B cell (primary cell): ENCODE data around the gene GATAD1. TPM values are rescaled to one million over a fixed set of nuclear protein-coding genes. Genes with fewer than 3 reads are reported as not detected.

ENCODE experiments used
- ATAC-seq: fragments of 200-7000 bp; cut with Tn5 transposase; one replicate; pipeline ENCODE4 v1.10.0; 2021; ENCODE audit warnings: low read depth, mild to moderate bottlenecking, moderate number of reproducible peaks, moderate library complexity
- CTCF ChIA-PET: fragments of 350-600 bp; sonication (Branson Sonifier 250); formaldehyde crosslinking; loops from one replicate; lab custom pipeline; 2021; ENCODE audit warnings: antibody characterized with exemption, inconsistent platforms; lab: Charles Lee
- POLR2A ChIA-PET: fragments of 350-600 bp; sonication (Branson Sonifier 250); formaldehyde crosslinking; loops from one replicate; lab custom pipeline; 2021; ENCODE audit warnings: antibody characterized with exemption; lab: Charles Lee
- DNase-seq: peaks from one replicate; pipeline ENCODE4 v3.0.0; 2013
- H2AFZ ChIP-seq: 2 replicates; pipeline ENCODE4 v1.6.1; 2012; ENCODE audit warnings: mild to moderate bottlenecking, low read depth, low read length; ENCODE audit not compliant: insufficient read depth, poor library complexity, severe bottlenecking
- H3K27ac ChIP-seq, 2 donors: 1 replicate in 1 of 2; 2 replicates in 1 of 2; pipeline ENCODE4 v1.5.1; 2012 to 2013; ENCODE audit warnings: low read length in 2 of 2, mild to moderate bottlenecking in 2 of 2, moderate library complexity in 1 of 2
- H3K27me3 ChIP-seq, 4 experiments: fragments of 200-600 bp in 1 of 4; sonication (generic) in 1 of 4; replicated peaks in 1 of 4; 1 replicate in 2 of 4; 2 replicates in 2 of 4; pipeline versions ENCODE4 v1.6.1 to v1.7.0; 2013 to 2016; ENCODE audit warnings: low read length in 3 of 4, mild to moderate bottlenecking in 2 of 4, mixed read lengths in 1 of 4, moderate library complexity in 1 of 4; ENCODE audit not compliant: insufficient read depth in 4 of 4, control insufficient read depth in 3 of 4; ENCODE audit errors: control extremely low read depth in 1 of 4
- H3K36me3 ChIP-seq, 2 experiments: replicated peaks in 1 of 2; 1 replicate in 1 of 2; 2 replicates in 1 of 2; pipeline versions ENCODE4 v1.6.1 to v1.7.1; 2013; ENCODE audit warnings: low read length in 1 of 2; ENCODE audit not compliant: insufficient read depth in 2 of 2, control insufficient read depth in 1 of 2; ENCODE audit errors: control extremely low read depth in 1 of 2, extremely low read depth in 1 of 2
- H3K4me1 ChIP-seq, 2 donors: fragments of 200-600 bp in 1 of 2; sonication (generic) in 1 of 2; 1 replicate in 1 of 2; 2 replicates in 1 of 2; pipeline versions ENCODE4 v1.5.1 to v1.6.1; 2013 to 2017; ENCODE audit warnings: low read length in 2 of 2; ENCODE audit not compliant: control insufficient read depth in 2 of 2, insufficient read depth in 2 of 2
- H3K4me2 ChIP-seq: replicated peaks from 2 replicates; pipeline ENCODE3; 2012; ENCODE audit warnings: mild to moderate bottlenecking, low read depth, low read length; ENCODE audit not compliant: poor library complexity, severe bottlenecking
- H3K4me3 ChIP-seq, 5 experiments: fragments of 200-600 bp in 1 of 5; sonication (generic) in 1 of 5; 1 replicate in 3 of 5; 2 replicates in 2 of 5; pipeline versions ENCODE4 v1.5.1 to v1.7.0; 2011 to 2016; ENCODE audit warnings: low read length in 4 of 5, mild to moderate bottlenecking in 4 of 5, low read depth in 2 of 5, control low read depth in 1 of 5, moderate library complexity in 1 of 5; ENCODE audit not compliant: insufficient read depth in 1 of 5; ENCODE audit errors: control extremely low read depth in 1 of 5, extremely low read depth in 1 of 5
- H3K79me2 ChIP-seq: fragments of 200-600 bp; sonication (generic); one replicate; pipeline ENCODE4 v1.6.0; 2016; ENCODE audit warnings: low read length; ENCODE audit not compliant: control insufficient read depth, insufficient read depth
- H3K9ac ChIP-seq: fragments of 200-600 bp; sonication (generic); 2 replicates; pipeline ENCODE4 v1.6.1; 2017; ENCODE audit warnings: mild to moderate bottlenecking, low read length, moderate library complexity
- H3K9me3 ChIP-seq, 3 donors: one replicate each; pipeline versions ENCODE4 v1.6.1 to v1.7.1; 2013; ENCODE audit warnings: low read length in 2 of 3; ENCODE audit not compliant: control insufficient read depth in 2 of 3, insufficient read depth in 1 of 3; ENCODE audit errors: control extremely low read depth in 1 of 3
- H4K20me1 ChIP-seq: 2 replicates; pipeline ENCODE4 v1.6.0; 2012; ENCODE audit warnings: mild to moderate bottlenecking, low read length; ENCODE audit not compliant: insufficient read depth, control insufficient read depth, poor library complexity, severe bottlenecking
- H3K27ac Mint-ChIP-seq: one replicate; pipeline ENCODE4 v1.8.0; 2021; ENCODE audit warnings: mixed read lengths
- H3K27me3 Mint-ChIP-seq: one replicate; pipeline ENCODE4 v1.8.0; 2021; ENCODE audit warnings: mixed read lengths
- H3K4me1 Mint-ChIP-seq: one replicate; pipeline ENCODE4 v1.8.0; 2021; ENCODE audit warnings: mixed read lengths
- H3K4me3 Mint-ChIP-seq: one replicate; pipeline ENCODE4 v1.8.0; 2021; ENCODE audit warnings: mixed read lengths
- H3K9me3 Mint-ChIP-seq: one replicate; pipeline ENCODE4 v1.8.0; 2022; ENCODE audit warnings: mixed read lengths; ENCODE audit not compliant: insufficient read depth
- EZH2 ChIP-seq: IDR thresholded peaks from 2 replicates; pipeline ENCODE4 v1.6.1; 2012; ENCODE audit warnings: borderline replicate concordance, low read depth, mild to moderate bottlenecking, moderate library complexity, low read length; ENCODE audit not compliant: insufficient read depth, poor library complexity, severe bottlenecking
- WGBS: methylation state at CpG from one replicate; pipeline ENCODE4 v1.1.5; 2013; ENCODE audit warnings: missing lambda C conversion rate; ENCODE audit not compliant: insufficient coverage; 5-methylcytosine and 5-hydroxymethylcytosine counted together
- intact Hi-C: fragments of 100-400 bp; cut with micrococcal nuclease; formaldehyde crosslinking; loops from one replicate; pipeline ENCODE4 v1.10.0; 2022
- polyA plus RNA-seq: library from polyadenylated mRNA; depleted of rRNA; stranded (reverse); fragments of >200 nt; gene quantifications from 2 replicates; pipeline ENCODE4 v1.2.3, GENCODE V29; 2012
- total RNA-seq, 2 donors: library from RNA; stranded (reverse); fragments of 120-200 nt in 1 of 2; gene quantifications; 1 replicate in 1 of 2; 2 replicates in 1 of 2; pipeline versions ENCODE4 v1.2.3 to v1.2.4, GENCODE V29; 2013 to 2022
- TF ChIP-seq, protein P1 (sequence below): fragments of 200-600 bp; IDR thresholded peaks from one replicate; pipeline ENCODE4 v1.8.0; 2022; ENCODE audit warnings: antibody characterized with exemption, mild to moderate bottlenecking

Gene GATAD1
- total and polyA plus RNA-seq, 2 donors (not counting 1 experiment from before 2014, with no cell fraction given), result 33.6 to 71.7 TPM

DNA sequence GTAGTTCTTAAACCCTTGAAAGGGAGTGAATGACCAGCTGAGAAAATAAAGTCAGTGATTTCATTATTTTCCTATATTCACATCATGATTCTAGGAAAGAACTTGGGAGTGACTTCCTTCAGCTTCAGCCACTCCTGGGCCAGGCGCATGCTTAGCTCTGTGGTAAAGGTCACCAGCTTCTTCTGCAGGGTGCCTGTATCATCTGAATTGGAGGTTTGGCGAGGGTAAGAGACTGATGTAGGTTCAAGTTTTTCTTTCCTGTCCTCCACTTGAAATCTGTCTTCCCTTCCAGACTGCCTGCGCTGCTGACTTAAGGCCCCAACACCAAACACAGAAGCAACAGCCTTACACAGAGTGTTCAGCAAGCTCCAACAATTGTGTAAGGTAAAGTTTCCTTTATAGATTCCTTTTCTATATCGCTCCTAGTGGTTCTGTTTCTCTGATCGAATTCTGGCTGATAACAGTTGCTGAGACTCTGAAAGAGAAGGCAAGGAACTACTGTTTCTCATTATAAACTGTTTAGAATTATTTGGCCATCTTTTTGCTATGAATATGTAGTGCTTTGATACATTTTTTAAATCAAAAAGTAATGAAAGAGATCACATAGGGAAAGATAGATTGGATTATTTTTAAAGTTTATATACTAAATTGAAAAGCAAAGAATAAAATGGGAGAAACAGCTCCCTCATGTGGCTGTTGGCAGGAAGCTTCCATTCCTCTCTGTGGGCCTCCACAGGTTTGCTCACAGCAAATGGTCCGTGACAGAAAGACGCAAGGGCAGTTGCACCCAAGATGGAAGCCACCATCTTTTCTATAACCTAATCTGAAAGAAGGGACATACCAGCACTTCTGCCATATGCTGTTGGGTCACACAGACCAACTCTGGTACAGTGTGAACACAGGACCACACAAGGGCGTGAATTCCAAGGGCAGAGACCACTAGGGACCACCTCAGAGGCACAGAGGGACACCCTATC, 14.0 kb downstream of the GATAD1 start:
- Histone ChIP-seq H3K27me3 (no peaks in the 10 kb centered on the region), H3K36me3 (peaks cover 2 to 3% of the 10 kb centered on the region in 2 experiments), H3K4me3 (no peak overlapping the region), H3K4me2 (no peak overlapping the region), H3K79me2 (no peaks in the 10 kb centered on the region), H3K27ac (no peak overlapping the region), H3K9me3 (no peaks in the 10 kb centered on the region), H4K20me1 (no peaks in the 10 kb centered on the region), H3K4me1 (no peaks in the 10 kb centered on the region), H2AFZ (no peak overlapping the region), H3K9ac (no peak overlapping the region)
- Mint-ChIP-seq H3K9me3 (no peaks in the 10 kb centered on the region), H3K4me1 (no peaks in the 10 kb centered on the region), H3K4me3 (no peak overlapping the region), H3K27me3 (no peaks in the 10 kb centered on the region), H3K27ac (no peak overlapping the region)
- peak; percentile 32 for DNase-seq
- POLR2A ChIA-PET, result no interaction called here
- TF ChIP-seq, protein P1, sequence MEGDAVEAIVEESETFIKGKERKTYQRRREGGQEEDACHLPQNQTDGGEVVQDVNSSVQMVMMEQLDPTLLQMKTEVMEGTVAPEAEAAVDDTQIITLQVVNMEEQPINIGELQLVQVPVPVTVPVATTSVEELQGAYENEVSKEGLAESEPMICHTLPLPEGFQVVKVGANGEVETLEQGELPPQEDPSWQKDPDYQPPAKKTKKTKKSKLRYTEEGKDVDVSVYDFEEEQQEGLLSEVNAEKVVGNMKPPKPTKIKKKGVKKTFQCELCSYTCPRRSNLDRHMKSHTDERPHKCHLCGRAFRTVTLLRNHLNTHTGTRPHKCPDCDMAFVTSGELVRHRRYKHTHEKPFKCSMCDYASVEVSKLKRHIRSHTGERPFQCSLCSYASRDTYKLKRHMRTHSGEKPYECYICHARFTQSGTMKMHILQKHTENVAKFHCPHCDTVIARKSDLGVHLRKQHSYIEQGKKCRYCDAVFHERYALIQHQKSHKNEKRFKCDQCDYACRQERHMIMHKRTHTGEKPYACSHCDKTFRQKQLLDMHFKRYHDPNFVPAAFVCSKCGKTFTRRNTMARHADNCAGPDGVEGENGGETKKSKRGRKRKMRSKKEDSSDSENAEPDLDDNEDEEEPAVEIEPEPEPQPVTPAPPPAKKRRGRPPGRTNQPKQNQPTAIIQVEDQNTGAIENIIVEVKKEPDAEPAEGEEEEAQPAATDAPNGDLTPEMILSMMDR, result peak; percentile 78
- TF ChIP-seq EZH2, result no peak
- intact Hi-C loops, result loop anchor here (5.0 kb wide), 1 partner anchor 39 kb away; no protein-coding TSS in a partner anchor
- CTCF ChIA-PET, result interaction anchor here (0.6 to 1.6 kb wide), 6 partner anchors 14 to 501 kb away, joined by 3 to 12 read pairs (median 4); partner anchors contain the start of gene GATAD1
- no peak for ATAC-seq
- WGBS, result 52% methylated on average over 2 of the region's 8 CpGs

DNA sequence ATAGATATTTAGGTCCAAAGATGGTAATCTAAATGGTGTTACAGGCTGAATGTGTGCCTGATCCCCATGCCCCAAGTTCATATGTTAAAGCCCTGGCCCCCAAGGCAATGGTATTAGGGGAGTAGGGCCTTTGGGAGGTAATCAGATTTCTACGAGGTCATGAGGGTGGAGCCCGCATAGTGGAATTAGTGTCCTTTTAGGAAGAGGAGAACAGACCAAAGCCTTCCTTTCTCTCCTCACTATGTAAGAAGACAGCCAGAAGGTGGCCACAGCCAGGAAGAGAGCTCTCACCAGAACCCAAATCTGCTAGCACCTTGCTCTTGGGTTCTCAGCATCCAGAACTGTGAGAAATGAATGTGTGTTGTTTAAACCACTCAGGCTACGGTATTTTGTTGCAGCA, 15.3 kb downstream of the GATAD1 start:
- Histone ChIP-seq H3K9me3 (no peaks in the 10 kb centered on the region), H3K4me2 (no peak overlapping the region), H3K27me3 (no peaks in the 10 kb centered on the region), H3K36me3 (peaks cover 0 to 2% of the 10 kb centered on the region in 2 experiments), H3K27ac (no peak overlapping the region), H3K4me3 (no peak overlapping the region), H3K4me1 (no peaks in the 10 kb centered on the region), H3K9ac (no peak overlapping the region), H4K20me1 (no peaks in the 10 kb centered on the region), H2AFZ (no peak overlapping the region), H3K79me2 (no peaks in the 10 kb centered on the region)
- no peak for TF ChIP-seq EZH2
- TF ChIP-seq, protein P1, result no peak
- intact Hi-C loops, result loop anchor here (5.0 kb wide), 1 partner anchor 40 kb away; no protein-coding TSS in a partner anchor
- Mint-ChIP-seq H3K9me3 (no peaks in the 10 kb centered on the region), H3K27me3 (no peaks in the 10 kb centered on the region), H3K4me3 (no peak overlapping the region), H3K27ac (no peak overlapping the region), H3K4me1 (no peaks in the 10 kb centered on the region)
- POLR2A ChIA-PET, result no interaction called here
- no CpG with 5 or more reads among the region's 3 CpGs for WGBS
- CTCF ChIA-PET, result interaction anchor here (1.6 kb wide), 1 partner anchor 15 kb away, joined by 4 read pairs; the partner anchor contains the start of gene GATAD1
- no peak for DNase-seq
- no peak for ATAC-seq
